GM19328 (cell line): ENCODE measurements around the gene GOLGA8A.
"Not testable (repeated sequence)": the region's sequence is repeated elsewhere in the genome, so short reads cannot be mapped to it uniquely, and the experiment has no call there.

Source experiments
- ATAC-seq: cut with Tn5 transposase; IDR thresholded peaks from one replicate; pipeline ENCODE4 v1.9.1; 2021; ENCODE audit warnings: mild to moderate bottlenecking, moderate library complexity; ENCODE audit not compliant: unreplicated experiment

Gene GOLGA8A, protein sequence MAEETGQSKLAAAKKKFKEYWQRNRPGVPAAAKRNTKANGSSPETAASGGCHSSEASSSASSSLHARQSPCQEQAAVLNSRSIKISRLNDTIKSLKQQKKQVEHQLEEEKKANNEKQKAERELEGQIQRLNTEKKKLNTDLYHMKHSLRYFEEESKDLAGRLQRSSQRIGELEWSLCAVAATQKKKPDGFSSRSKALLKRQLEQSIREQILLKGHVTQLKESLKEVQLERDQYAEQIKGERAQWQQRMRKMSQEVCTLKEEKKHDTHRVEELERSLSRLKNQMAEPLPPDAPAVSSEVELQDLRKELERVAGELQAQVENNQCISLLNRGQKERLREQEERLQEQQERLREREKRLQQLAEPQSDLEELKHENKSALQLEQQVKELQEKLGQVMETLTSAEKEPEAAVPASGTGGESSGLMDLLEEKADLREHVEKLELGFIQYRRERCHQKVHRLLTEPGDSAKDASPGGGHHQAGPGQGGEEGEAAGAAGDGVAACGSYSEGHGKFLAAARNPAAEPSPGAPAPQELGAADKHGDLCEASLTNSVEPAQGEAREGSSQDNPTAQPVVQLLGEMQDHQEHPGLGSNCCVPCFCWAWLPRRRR

GRCh38 chr15:34437687-34438086 is at the start of gene GOLGA8A:
TSS of gene GOLGA8A (minus strand) at chr15:34437808. CDS start at chr15:34389691, 48,117 bp downstream.
- ATAC-seq, result peak; percentile 68

GRCh38 chr15:34483644-34484043 is 46.0 kb upstream of the GOLGA8A start:
- ATAC-seq, result no peak

- ATAC-seq, result no peak
Measured at GRCh38 chr15:34481370-34481769, 43.8 kb upstream of the GOLGA8A start.

- ATAC-seq, result no peak
Measured at GRCh38 chr15:34473840-34474239, 36.2 kb upstream of the GOLGA8A start.

DNA sequence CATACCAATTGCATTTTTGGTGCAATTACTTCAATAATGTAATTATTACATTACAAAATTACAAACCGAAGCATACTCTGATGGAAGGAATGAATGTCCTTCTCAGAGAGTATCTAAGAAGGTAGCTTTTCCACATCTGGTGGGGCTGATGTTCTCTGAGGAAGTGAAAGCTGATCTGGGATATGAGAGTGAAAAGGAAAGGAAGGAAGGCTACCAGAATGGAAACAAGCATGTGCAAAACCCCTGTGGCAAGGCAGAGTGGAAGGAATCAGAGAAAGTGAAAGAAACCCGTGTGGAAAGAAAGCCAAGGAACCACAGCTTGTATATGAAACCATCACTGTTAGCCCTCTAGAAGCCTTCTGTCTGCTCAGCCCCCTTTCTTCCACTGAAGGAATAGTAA is 35.3 kb upstream of the GOLGA8A start:
- no peak for ATAC-seq

- no peak for ATAC-seq
Measured at GRCh38 chr15:34470892-34471291, 33.3 kb upstream of the GOLGA8A start.

- ATAC-seq, result no peak
Measured at GRCh38 chr15:34470091-34470490, 32.5 kb upstream of the GOLGA8A start.

GRCh38 chr15:34461730-34462129 is 24.1 kb upstream of the GOLGA8A start:
- no peak for ATAC-seq

GRCh38 chr15:34460451-34460850 is 22.8 kb upstream of the GOLGA8A start:
- no peak for ATAC-seq

DNA sequence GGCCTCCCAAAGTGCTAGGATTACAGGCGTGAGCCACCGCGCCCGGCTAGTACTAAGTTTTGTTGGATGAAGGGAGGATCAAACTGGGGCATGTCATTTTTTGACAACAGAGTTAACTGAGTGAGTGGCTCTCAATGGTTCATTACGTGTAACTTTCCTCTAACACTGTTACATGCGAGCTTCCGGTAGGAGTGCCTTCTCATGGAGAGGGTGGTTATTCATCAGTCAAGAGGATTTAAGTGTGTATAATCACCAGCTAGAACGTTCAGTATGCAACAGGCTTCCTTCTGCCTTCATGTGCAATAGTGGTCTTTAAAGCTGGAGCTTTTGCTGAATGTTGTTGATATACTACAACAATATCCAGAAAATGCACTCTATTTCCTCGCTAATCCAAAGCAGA is 19.1 kb upstream of the GOLGA8A start:
- no peak for ATAC-seq

DNA sequence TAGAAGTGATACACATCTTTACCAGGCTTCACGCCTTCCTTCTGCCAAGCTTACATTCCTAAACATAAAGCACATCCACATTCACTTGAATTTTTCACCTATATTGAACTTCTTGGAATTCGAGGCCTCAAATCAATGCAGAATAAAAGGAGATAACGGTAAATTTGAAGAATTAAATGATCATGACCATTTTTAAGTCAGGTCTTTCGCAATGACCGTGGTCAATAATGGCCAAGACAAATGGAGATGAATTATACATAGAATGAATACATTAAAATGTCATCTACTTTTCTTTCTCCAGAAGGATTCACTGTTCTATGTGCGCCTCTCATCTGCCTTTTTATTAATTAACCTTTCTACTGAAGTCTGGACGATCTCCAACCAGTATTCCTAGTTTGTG is 5.3 kb upstream of the GOLGA8A start:
- ATAC-seq, result no peak

DNA sequence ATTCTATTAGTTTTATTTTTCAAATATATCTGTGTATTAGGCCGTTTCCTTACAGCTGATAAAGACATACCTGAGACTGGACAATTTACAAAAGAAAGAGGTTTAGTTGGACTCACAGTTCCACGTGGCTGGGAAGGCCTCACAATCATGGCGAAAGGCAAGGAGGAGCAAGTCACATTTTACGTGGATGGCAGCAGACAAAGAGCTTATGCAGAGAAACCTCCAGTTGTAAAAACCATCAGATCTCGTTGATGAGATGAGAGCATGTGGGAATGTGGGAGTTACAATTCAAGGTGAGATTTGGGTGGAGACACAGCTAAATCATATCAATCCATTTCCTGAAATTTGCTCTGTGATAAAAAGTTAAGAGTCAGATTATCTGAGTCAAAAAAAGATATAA is 2.3 kb upstream of the GOLGA8A start:
- no peak for ATAC-seq

DNA sequence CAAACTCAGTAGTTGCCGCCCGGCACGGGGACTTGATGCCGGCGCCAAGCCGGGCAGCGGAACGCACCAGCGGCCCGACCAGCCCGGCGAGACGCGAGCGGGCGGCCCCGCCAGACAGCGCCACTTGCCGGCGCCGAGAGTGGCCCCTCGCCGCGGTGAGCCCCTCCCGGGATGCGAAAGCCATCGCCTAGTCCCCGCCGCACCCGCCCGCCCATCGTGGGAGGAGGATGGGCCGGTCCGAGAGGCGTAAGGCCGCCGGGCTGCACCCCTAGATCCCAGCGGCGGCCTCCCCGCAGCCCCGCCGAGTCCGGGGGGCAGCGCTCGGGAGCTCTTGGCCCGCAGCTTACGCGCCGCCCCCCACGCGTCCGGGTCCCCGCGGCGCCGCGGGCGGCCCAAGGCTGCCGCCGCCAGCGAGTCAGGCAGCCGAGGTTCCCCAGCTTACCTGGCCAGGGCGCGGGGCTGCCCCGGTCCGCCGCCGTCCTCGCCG is 609 bp downstream of the GOLGA8A start:
- ATAC-seq, result peak; percentile 58

DNA sequence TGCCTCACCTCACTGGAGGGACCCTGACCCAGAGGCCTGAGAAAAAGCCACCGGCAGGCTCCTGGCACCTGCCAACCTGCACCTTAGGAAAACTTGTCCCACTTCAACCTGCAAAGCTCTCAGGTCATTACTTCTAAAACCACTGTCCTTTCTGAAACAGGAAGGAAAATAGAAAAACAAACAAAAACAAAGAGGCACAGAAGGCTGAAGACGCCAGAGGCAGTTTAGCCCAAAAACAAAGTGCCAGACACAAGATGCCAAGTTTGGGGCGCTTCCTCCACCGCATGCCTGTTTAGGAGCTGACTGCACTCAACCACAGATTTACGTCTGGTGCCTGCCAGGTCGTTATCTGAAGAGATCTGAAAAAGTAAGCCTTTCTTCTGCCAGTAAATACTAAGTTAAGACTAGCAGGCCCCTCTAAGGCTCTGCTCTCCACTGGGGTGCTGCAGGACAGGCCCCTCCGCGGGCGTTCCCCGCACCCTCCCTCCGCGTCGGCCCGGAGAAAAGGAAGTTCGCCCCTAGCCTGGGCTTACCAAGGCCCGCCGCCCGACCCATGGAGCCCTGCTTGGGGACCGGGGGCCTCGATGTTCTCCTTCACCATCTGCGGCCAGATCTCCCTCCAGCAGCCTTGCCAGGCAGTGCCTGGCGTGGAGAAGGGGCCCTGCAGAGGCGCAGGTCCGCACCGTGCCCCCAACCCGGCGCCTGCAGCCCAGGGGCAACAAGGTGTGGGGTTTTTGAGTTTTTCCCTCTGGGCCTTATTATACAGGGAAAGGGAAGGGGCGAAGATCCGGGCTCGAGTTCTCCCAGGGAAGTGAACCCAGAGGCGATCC is 1.3 kb downstream of the GOLGA8A start:
- peak; percentile 31 for ATAC-seq

GRCh38 chr15:34435658-34436057 is 1.9 kb downstream of the GOLGA8A start:
- no peak for ATAC-seq

DNA sequence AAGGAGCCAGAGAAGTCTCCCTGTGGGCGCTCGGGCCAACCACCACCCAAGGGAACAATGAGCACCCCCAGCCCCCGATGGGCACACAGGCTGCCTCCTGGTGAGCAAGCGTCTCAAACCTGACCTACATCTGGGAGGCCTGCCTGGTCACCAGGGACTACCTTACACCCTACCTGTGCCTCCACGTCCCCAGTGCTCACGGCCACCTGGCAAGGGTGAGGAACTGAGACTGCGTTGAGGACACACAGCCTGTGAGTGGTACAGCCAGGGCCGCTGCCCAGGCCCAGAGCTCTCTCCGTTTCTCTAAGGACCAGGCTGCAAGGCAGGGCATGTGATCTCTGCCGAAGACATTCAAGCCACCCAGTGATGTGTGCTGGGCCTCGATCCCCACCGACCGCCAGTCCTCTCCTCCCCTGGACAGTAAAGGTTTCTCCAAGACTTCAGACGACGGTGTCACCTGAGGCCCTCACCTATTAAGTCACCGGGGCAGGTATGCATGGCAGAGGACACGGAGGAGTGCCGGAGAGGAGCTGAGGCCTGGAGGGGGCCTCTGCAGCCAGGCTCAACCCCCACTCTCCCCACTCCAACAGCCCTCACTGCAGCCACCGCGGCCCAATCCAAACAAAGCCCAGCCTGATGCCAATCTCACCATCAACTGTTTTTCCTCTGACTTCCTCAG is 2.8 kb downstream of the GOLGA8A start:
- ATAC-seq, result no peak

DNA sequence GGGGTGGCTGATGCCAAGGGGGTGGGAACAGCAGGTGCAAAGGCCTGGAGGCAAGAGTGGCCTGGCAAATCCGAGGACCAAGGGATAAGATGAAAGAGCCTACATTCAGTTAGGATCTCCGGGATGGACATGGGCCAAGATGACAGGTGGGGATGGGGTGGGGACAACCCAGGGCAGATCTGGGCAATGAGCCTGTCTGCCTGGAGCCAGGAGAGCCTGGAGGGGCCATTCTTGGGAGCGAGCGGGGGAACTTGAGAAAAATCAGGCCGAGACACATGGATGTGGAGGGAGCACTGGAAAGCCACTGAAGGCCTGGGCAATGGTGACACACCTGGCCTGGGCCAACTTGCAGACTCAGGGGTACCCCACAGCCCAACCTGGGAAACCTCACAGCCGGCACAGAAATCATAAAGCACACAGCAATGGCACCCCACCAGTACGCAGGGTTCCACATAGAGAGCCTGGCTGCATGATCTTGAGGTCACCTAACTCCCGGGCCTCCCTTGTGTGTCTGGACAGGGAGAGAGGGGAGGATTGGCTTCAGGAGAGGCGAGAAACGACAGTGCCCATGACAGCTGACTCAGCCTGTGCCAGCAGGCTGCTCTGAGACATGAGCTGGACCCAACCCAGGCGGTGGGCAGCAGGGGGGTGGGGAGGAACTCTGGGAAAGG is 3.5 kb downstream of the GOLGA8A start:
- ATAC-seq, result not testable (repeated sequence)

DNA sequence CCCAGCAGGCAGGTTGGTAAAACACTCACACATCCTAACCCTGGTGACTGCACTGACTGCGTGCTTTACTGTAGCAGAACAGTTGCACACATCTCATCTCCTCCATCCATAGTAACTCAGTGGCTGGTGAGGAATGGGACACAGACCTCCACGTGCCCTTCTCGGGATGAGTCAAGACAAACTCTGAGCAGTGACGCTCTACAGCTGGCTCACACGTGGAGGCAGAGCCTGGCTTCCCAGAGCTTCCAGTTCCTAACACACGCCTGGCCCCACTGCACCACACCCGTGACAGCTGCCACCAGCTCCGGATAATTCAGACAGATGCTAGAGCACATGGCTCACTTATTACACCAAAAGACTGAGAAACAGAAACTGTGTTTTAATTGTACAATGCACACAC is 7.0 kb downstream of the GOLGA8A start:
- not testable (repeated sequence) for ATAC-seq

GRCh38 chr15:34423425-34424090 is 14.1 kb downstream of the GOLGA8A start:
- ATAC-seq, result not testable (repeated sequence)

DNA sequence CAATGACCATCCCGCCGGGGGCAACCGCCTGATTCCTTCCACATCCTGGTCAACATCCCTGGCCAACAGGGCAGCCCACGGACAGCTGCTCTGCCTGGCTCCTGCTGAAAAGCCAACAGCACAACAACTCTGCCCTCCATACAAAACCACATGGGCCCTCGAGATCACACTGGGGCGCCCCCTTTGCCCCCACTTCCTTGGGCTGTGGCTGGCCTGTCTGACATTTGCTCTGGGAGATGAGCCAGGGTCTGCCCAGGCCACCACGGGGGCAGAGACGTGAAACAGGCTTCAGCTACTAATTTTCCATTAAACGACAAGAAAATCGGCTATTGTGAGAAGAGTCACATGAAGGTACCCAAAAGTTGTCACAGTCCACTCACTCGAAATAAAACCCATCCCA is 16.7 kb downstream of the GOLGA8A start:
- ATAC-seq, result not testable (repeated sequence)
